ENCODE results near the gene NRG2. TPM values are rescaled to one million over a fixed set of nuclear protein-coding genes. Genes with fewer than 3 reads are reported as not detected.

Gene NRG2
- total and polyA plus RNA-seq, 4 donors, result 0.81 to 1.3 (median 1.2) TPM; not detected in 1

DNA sequence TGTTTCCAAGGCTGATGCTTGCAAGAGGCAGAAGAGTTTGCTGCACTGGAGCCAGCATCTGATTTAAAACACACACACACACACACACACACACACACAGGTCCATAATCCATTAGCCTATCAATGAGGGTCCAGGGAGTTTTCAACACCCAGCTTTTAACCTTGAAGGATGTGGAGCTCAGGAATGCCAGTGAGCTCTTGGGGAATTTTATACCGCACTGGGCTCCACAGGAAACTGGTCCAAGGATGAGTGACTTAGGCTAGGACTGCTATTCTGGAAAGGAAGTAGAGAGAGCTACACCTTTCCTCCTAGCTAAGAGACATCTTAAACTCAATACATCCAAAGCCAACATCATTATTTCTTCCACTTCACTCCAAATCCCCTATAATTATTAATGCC, 942 bp upstream of the NRG2 start:
- Histone ChIP-seq H3K4me1 (ENCODE audit: control insufficient read depth in 1 of 2, insufficient read depth in 2 of 2, low read length in 2 of 2) (no peaks in the 10 kb centered on the region), H3K4me3 (ENCODE audit: low read length in 2 of 2) (no peak overlapping the region), H3K36me3 (ENCODE audit: control insufficient read depth in 1 of 2, insufficient read depth in 2 of 2, low read length in 1 of 2) (no peaks in the 10 kb centered on the region), H3K27ac (ENCODE audit: low read depth in 1 of 2, low read length in 2 of 2) (no peak overlapping the region), H3K27me3 (ENCODE audit: control insufficient read depth in 1 of 2, insufficient read depth in 2 of 2, low read length in 1 of 2) (no peaks in the 10 kb centered on the region), H3K9me3 (ENCODE audit: control insufficient read depth, low read length) (no peaks in the 10 kb centered on the region)
- no peak for DNase-seq
- 72 to 79% methylated on average over 1 of the region's 1 CpG for WGBS, 2 donors
- intact Hi-C loops (cut with DNase I), result no loop called here
- no peak for ATAC-seq (ENCODE audit: low FRiP score)

- peak overlapping the region in 1 of 2 donors; percentile 65 for H3K4me3 ChIP-seq (ENCODE audit: low read length in 2 of 2)
- H3K27ac ChIP-seq (ENCODE audit: low read depth in 1 of 2, low read length in 2 of 2), result no peak overlapping the region
- H3K36me3 ChIP-seq (ENCODE audit: control insufficient read depth in 1 of 2, insufficient read depth in 2 of 2, low read length in 1 of 2), result no peaks in the 10 kb centered on the region
- intact Hi-C loops (cut with DNase I), result no loop called here
- WGBS, 2 donors, result 2% methylated on average over 12 of the region's 12 CpGs
- DNase-seq, result no peak
- no peaks in the 10 kb centered on the region for H3K4me1 ChIP-seq (ENCODE audit: control insufficient read depth in 1 of 2, insufficient read depth in 2 of 2, low read length in 2 of 2)
- ATAC-seq (ENCODE audit: low FRiP score), result peak; percentile 45
- H3K9me3 ChIP-seq (ENCODE audit: control insufficient read depth, low read length), result no peaks in the 10 kb centered on the region
- no peaks in the 10 kb centered on the region for H3K27me3 ChIP-seq (ENCODE audit: control insufficient read depth in 1 of 2, insufficient read depth in 2 of 2, low read length in 1 of 2)
These were observed 391 bp upstream of the NRG2 start for GRCh38 chr5:140043508-140043872.

- intact Hi-C loops (cut with DNase I), result no loop called here
- no peaks in the 10 kb centered on the region for H3K36me3 ChIP-seq (ENCODE audit: control insufficient read depth in 1 of 2, insufficient read depth in 2 of 2, low read length in 1 of 2)
- DNase-seq (no peak), ATAC-seq (ENCODE audit: low FRiP score) (no peak)
- no peaks in the 10 kb centered on the region for H3K9me3 ChIP-seq (ENCODE audit: control insufficient read depth, low read length)
- WGBS, 2 donors, result 1% methylated on average over 19 of the region's 19 CpGs
- H3K4me3 ChIP-seq (ENCODE audit: low read length in 2 of 2), result peak overlapping the region; percentile 60 to 65
- no peaks in the 10 kb centered on the region for H3K27me3 ChIP-seq (ENCODE audit: control insufficient read depth in 1 of 2, insufficient read depth in 2 of 2, low read length in 1 of 2)
- peak overlapping the region in 1 of 2 donors; percentile 23 for H3K27ac ChIP-seq (ENCODE audit: low read depth in 1 of 2, low read length in 2 of 2)
- H3K4me1 ChIP-seq (ENCODE audit: control insufficient read depth in 1 of 2, insufficient read depth in 2 of 2, low read length in 2 of 2), result no peaks in the 10 kb centered on the region
These were observed 781 bp downstream of the NRG2 start for GRCh38 chr5:140042393-140042642.

DNA sequence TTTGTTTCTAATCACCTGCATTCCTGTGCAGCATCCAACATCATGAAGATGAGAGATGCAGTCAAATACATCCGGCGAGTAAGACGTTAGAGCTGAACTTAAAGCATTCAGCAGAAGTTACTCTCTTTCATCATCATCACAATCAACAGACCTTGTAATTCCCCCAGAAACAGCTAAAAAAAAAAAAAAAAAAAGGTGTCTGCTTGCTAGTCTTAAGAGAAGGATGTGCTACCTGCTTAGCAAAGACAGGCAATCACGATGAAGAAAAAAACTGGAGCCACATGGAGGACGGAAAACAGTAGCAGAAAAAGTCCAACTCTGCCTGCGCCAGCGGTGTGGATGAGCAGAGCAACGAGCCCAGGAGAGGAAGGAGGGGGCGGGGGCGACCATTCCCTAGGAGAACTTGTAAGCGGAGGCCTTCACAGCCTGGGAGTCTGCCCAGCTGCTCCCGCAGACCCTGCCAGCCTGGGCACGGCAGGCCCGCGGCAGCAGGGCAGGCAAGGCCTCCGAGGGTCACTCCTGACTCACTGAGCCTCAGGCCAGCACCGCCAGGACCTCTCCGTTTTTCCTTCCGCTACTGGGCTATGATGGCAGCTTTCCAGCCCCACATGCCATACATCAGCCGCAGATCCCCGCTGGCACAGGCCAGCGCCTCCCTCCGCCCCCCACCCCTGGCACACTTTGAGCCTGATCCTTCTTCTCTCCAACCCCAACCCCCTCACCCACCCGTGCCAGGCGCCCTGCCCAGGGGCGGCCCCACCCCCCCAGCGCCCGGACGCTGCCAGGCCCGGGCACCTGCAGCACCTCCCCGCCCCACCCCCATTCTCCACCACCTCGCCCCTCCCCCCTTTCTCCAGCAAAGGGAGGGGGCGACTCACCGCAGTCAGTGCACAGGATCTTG, 1.4 kb downstream of the NRG2 start:
- H3K27me3 ChIP-seq (ENCODE audit: control insufficient read depth in 1 of 2, insufficient read depth in 2 of 2, low read length in 1 of 2), result no peaks in the 10 kb centered on the region
- DNase-seq (peak; percentile 80 to 87), ATAC-seq (ENCODE audit: low FRiP score) (peak; percentile 68)
- no peaks in the 10 kb centered on the region for H3K36me3 ChIP-seq (ENCODE audit: control insufficient read depth in 1 of 2, insufficient read depth in 2 of 2, low read length in 1 of 2)
- H3K4me3 ChIP-seq (ENCODE audit: low read length in 2 of 2), result peak overlapping the region; percentile 60 to 65
- no peaks in the 10 kb centered on the region for H3K4me1 ChIP-seq (ENCODE audit: control insufficient read depth in 1 of 2, insufficient read depth in 2 of 2, low read length in 2 of 2)
- intact Hi-C loops (cut with DNase I), result no loop called here
- no peak overlapping the region for H3K27ac ChIP-seq (ENCODE audit: low read depth in 1 of 2, low read length in 2 of 2)
- 10 to 11% methylated on average over 28 to 34 of the region's 34 CpGs for WGBS, 2 donors
- H3K9me3 ChIP-seq (ENCODE audit: control insufficient read depth, low read length), result no peaks in the 10 kb centered on the region

GRCh38 chr5:140041099-140041491, 2.0 kb downstream of the NRG2 start:
- ATAC-seq (ENCODE audit: low FRiP score) (no peak), DNase-seq (no peak)
- no peak overlapping the region for H3K4me3 ChIP-seq (ENCODE audit: low read length in 2 of 2)
- H3K27ac ChIP-seq (ENCODE audit: low read depth in 1 of 2, low read length in 2 of 2), result no peak overlapping the region
- intact Hi-C loops (cut with DNase I), result no loop called here
- no peaks in the 10 kb centered on the region for H3K9me3 ChIP-seq (ENCODE audit: control insufficient read depth, low read length)
- H3K27me3 ChIP-seq (ENCODE audit: control insufficient read depth in 1 of 2, insufficient read depth in 2 of 2, low read length in 1 of 2), result no peaks in the 10 kb centered on the region
- H3K4me1 ChIP-seq (ENCODE audit: control insufficient read depth in 1 of 2, insufficient read depth in 2 of 2, low read length in 2 of 2), result no peaks in the 10 kb centered on the region
- no peaks in the 10 kb centered on the region for H3K36me3 ChIP-seq (ENCODE audit: control insufficient read depth in 1 of 2, insufficient read depth in 2 of 2, low read length in 1 of 2)
- WGBS, 2 donors, result 74 to 83% methylated on average over 4 of the region's 4 CpGs

DNA sequence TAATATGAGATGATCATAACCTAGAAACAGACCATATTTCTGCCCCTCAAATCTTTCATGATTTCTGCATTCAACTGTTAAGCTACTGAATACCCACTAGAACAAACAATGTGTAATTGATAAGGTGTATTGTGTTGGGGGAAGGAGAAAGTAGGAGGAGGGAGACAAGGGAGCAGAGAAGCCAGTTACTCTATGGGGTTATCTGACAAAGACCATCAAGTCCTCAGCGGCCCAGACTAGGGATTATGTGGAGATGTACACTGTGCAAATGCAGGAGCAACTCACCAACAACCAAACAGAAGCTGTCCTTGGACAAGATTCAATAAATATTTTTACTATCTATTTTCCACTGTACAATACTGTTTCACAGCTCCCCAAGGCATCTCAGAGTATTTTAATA, 2.7 kb downstream of the NRG2 start:
- Histone ChIP-seq H3K27ac (ENCODE audit: low read depth in 1 of 2, low read length in 2 of 2) (no peak overlapping the region), H3K9me3 (ENCODE audit: control insufficient read depth, low read length) (no peaks in the 10 kb centered on the region), H3K27me3 (ENCODE audit: control insufficient read depth in 1 of 2, insufficient read depth in 2 of 2, low read length in 1 of 2) (no peaks in the 10 kb centered on the region), H3K4me3 (ENCODE audit: low read length in 2 of 2) (no peak overlapping the region), H3K4me1 (ENCODE audit: control insufficient read depth in 1 of 2, insufficient read depth in 2 of 2, low read length in 2 of 2) (no peaks in the 10 kb centered on the region), H3K36me3 (ENCODE audit: control insufficient read depth in 1 of 2, insufficient read depth in 2 of 2, low read length in 1 of 2) (no peaks in the 10 kb centered on the region)
- intact Hi-C loops (cut with DNase I), result no loop called here
- 94 to 100% methylated on average over 1 of the region's 1 CpG for WGBS, 2 donors
- ATAC-seq (ENCODE audit: low FRiP score) (no peak), DNase-seq (no peak)

DNA sequence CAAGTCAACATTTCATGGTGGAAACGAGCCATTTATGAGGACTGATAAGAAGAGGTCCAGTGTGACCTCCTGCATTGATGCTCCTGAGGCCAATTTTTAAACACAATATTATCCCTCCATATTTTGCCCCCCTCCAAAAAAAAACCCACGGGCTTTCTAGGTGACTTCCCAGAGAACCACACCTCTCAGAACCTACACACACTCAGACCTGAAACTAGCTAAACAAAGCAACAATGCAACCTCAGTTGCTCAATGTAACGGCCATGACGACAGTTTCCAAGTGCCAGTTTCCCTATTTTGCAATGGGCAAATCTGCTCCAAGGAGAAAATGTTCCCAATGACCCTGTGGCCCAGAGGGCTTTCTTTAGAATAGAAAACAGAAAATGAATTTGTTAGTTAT, 3.5 kb downstream of the NRG2 start:
- 72 to 85% methylated on average over 4 of the region's 4 CpGs for WGBS, 2 donors
- Histone ChIP-seq H3K36me3 (ENCODE audit: control insufficient read depth in 1 of 2, insufficient read depth in 2 of 2, low read length in 1 of 2) (no peaks in the 10 kb centered on the region), H3K4me3 (ENCODE audit: low read length in 2 of 2) (no peak overlapping the region), H3K4me1 (ENCODE audit: control insufficient read depth in 1 of 2, insufficient read depth in 2 of 2, low read length in 2 of 2) (no peaks in the 10 kb centered on the region), H3K27ac (ENCODE audit: low read depth in 1 of 2, low read length in 2 of 2) (no peak overlapping the region), H3K9me3 (ENCODE audit: control insufficient read depth, low read length) (no peaks in the 10 kb centered on the region), H3K27me3 (ENCODE audit: control insufficient read depth in 1 of 2, insufficient read depth in 2 of 2, low read length in 1 of 2) (no peaks in the 10 kb centered on the region)
- no peak for DNase-seq
- no peak for ATAC-seq (ENCODE audit: low FRiP score)
- intact Hi-C loops (cut with DNase I), result no loop called here

- H3K27me3 ChIP-seq (ENCODE audit: control insufficient read depth in 1 of 2, insufficient read depth in 2 of 2, low read length in 1 of 2), result no peaks in the 10 kb centered on the region
- intact Hi-C loops (cut with DNase I), result no loop called here
- no peaks in the 10 kb centered on the region for H3K9me3 ChIP-seq (ENCODE audit: control insufficient read depth, low read length)
- no peaks in the 10 kb centered on the region for H3K36me3 ChIP-seq (ENCODE audit: control insufficient read depth in 1 of 2, insufficient read depth in 2 of 2, low read length in 1 of 2)
- peak overlapping the region; percentile 68 to 81 for H3K4me3 ChIP-seq (ENCODE audit: low read length in 2 of 2)
- DNase-seq, result no peak
- WGBS, 2 donors, result 31 to 40% methylated on average over 7 of the region's 7 CpGs
- no peaks in the 10 kb centered on the region for H3K4me1 ChIP-seq (ENCODE audit: control insufficient read depth in 1 of 2, insufficient read depth in 2 of 2, low read length in 2 of 2)
- ATAC-seq (ENCODE audit: low FRiP score), result no peak
- H3K27ac ChIP-seq (ENCODE audit: low read depth in 1 of 2, low read length in 2 of 2), result no peak overlapping the region
These were observed 4.6 kb downstream of the NRG2 start for GRCh38 chr5:140038373-140038957.

- DNase-seq (no peak), ATAC-seq (ENCODE audit: low FRiP score) (no peak)
- 83 to 87% methylated on average over 4 of the region's 4 CpGs for WGBS, 2 donors
- H3K27ac ChIP-seq (ENCODE audit: low read depth in 1 of 2, low read length in 2 of 2), result no peak overlapping the region
- intact Hi-C loops (cut with DNase I), result no loop called here
- H3K27me3 ChIP-seq (ENCODE audit: control insufficient read depth in 1 of 2, insufficient read depth in 2 of 2, low read length in 1 of 2), result no peaks in the 10 kb centered on the region
- H3K36me3 ChIP-seq (ENCODE audit: control insufficient read depth in 1 of 2, insufficient read depth in 2 of 2, low read length in 1 of 2), result no peaks in the 10 kb centered on the region
- H3K9me3 ChIP-seq (ENCODE audit: control insufficient read depth, low read length), result no peaks in the 10 kb centered on the region
- H3K4me3 ChIP-seq (ENCODE audit: low read length in 2 of 2), result no peak overlapping the region
- H3K4me1 ChIP-seq (ENCODE audit: control insufficient read depth in 1 of 2, insufficient read depth in 2 of 2, low read length in 2 of 2), result no peaks in the 10 kb centered on the region
These were observed 6.1 kb downstream of the NRG2 start for GRCh38 chr5:140037012-140037411.
